Peyer's patch (tissue), 4 donors: ENCODE results near the gene MCF2L. TPM values are rescaled to one million over a fixed set of nuclear protein-coding genes. Genes with fewer than 3 reads are reported as not detected.

Experiments used
- DNase-seq, 3 donors: peaks; one replicate each; pipeline ENCODE4 v3.0.0-alpha.2; 2017 to 2019
- H3K27ac ChIP-seq, 4 donors: fragments of 200-600 bp; sonication (generic); one replicate each; pipeline ENCODE4 v1.5.1; 2016 to 2019
- H3K27me3 ChIP-seq, 2 donors: fragments of 200-600 bp; sonication (generic); one replicate each; pipeline ENCODE4 v1.5.1; 2019
- H3K36me3 ChIP-seq, 3 donors: fragments of 200-600 bp; sonication (generic); one replicate each; pipeline ENCODE4 v1.5.1; 2016 to 2019
- H3K4me1 ChIP-seq, 4 donors: fragments of 200-600 bp; sonication (generic); one replicate each; pipeline ENCODE4 v1.5.1; 2016 to 2019
- H3K4me3 ChIP-seq, 4 donors: fragments of 200-600 bp; sonication (generic); 1 replicate in 3 of 4; 2 replicates in 1 of 4; pipeline ENCODE4 v1.5.1; 2016 to 2019; ENCODE audit warnings: mild to moderate bottlenecking in 1 of 4
- H3K9me3 ChIP-seq, 4 donors: fragments of 200-600 bp; sonication (generic); one replicate each; pipeline ENCODE4 v1.5.1; 2016 to 2019; ENCODE audit warnings: mild to moderate bottlenecking in 1 of 4
- POLR2A ChIP-seq, 2 donors: fragments of 450-650 bp; IDR thresholded peaks; one replicate each; pipeline ENCODE4 v1.5.1; 2017; ENCODE audit warnings: antibody characterized with exemption in 2 of 2, mild to moderate bottlenecking in 2 of 2, moderate library complexity in 2 of 2
- total RNA-seq, 4 donors: library from RNA; depleted of rRNA; stranded (reverse); fragments of >200 nt; gene quantifications; one replicate each; pipeline ENCODE4 v1.1.0, GENCODE V29; 2016
- TF ChIP-seq, protein P1 (sequence below), 6 experiments: fragments of 450-650 bp in 4 of 6; fragments of 200-600 bp in 2 of 6; sonication (generic) in 1 of 6; IDR thresholded peaks; one replicate each; pipeline ENCODE4 v1.5.1; 2017 to 2019; ENCODE audit warnings: antibody characterized with exemption in 6 of 6, mild to moderate bottlenecking in 3 of 6, moderate library complexity in 1 of 6

MCF2L gene
- total RNA-seq, 4 donors from 2014 or later: 81.4 to 165 (median 149) TPM

DNA sequence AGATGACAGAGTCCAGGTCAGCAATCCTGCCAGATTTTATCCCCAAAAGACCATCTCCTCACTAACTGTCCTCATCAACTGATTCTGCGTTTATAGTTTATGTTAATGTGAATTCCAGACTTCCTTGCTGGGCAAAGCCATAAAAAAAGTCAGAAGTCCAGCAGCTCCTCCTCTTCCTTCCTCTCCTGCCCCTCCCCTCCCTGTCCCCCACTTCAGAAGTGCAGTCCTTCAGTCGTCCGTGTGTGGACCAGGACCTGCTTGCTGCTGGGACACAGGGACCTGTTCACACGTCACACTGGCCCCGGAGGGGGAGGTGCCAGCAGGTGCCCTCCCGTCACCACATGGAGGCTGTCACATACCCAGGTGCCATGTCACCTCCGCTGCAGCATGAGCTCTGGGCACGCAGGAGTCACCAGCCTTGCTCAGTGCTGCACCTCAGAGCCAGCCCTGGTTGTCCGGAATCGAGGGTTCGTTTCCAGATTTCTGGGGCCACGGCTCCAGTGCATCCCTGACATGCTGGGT, 4.0 kb upstream of the MCF2L start:
- peak in 1 of 3 donors; percentile 49 for DNase-seq

DNA sequence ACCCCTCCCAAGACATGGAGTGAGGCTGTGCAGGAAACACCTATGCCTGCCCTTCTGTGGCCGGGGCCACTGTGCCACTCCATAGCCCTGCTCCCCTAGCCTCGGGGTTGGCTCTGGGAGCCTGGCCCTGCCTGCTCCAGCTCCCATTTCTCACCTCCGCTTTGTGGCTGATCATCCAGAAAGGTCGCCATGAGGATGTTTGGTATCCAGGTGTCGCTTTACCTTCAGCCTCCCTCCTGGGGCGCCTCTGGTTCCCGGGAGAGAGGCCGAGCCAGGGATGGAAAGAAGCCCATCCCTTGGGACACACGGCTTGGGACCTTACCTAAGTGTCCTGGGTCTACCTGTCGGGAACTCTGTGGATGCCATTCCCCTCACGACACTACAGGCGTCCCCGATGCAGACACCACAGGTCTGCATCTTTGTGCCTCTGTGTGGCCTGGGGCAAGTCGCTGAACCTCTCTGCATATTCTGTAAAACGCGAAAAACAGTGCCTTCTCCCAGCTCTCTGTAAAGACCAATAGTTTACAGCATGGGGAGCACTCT, 3.4 kb upstream of the MCF2L start:
- H3K27me3 ChIP-seq: no peaks in the 10 kb centered on the region
- no peak overlapping the region for H3K27ac ChIP-seq
- H3K4me1 ChIP-seq: peaks cover 0 to 17% (median 3%) of the 10 kb centered on the region in 4 donors
- H3K36me3 ChIP-seq: no peaks in the 10 kb centered on the region
- no peak for DNase-seq
- TF ChIP-seq, protein P1, sequence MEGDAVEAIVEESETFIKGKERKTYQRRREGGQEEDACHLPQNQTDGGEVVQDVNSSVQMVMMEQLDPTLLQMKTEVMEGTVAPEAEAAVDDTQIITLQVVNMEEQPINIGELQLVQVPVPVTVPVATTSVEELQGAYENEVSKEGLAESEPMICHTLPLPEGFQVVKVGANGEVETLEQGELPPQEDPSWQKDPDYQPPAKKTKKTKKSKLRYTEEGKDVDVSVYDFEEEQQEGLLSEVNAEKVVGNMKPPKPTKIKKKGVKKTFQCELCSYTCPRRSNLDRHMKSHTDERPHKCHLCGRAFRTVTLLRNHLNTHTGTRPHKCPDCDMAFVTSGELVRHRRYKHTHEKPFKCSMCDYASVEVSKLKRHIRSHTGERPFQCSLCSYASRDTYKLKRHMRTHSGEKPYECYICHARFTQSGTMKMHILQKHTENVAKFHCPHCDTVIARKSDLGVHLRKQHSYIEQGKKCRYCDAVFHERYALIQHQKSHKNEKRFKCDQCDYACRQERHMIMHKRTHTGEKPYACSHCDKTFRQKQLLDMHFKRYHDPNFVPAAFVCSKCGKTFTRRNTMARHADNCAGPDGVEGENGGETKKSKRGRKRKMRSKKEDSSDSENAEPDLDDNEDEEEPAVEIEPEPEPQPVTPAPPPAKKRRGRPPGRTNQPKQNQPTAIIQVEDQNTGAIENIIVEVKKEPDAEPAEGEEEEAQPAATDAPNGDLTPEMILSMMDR (IDR thresholded peaks at IDR 0.05): no peak
- no peak for TF ChIP-seq POLR2A (IDR thresholded peaks at IDR 0.05)
- no peak overlapping the region for H3K4me3 ChIP-seq
- H3K9me3 ChIP-seq: no peaks in the 10 kb centered on the region

More for the DNA sequence above, 4.0 kb upstream of the MCF2L start:
- H3K4me1 ChIP-seq: peaks cover 0 to 17% (median 3%) of the 10 kb centered on the region in 4 donors
- no peak overlapping the region for H3K27ac ChIP-seq
- no peaks in the 10 kb centered on the region for H3K9me3 ChIP-seq
- H3K27me3 ChIP-seq: no peaks in the 10 kb centered on the region
- H3K36me3 ChIP-seq: no peaks in the 10 kb centered on the region
- H3K4me3 ChIP-seq: no peak overlapping the region
- no peak for TF ChIP-seq POLR2A (IDR thresholded peaks at IDR 0.05)
- TF ChIP-seq, protein P1 (IDR thresholded peaks at IDR 0.05): no peak

DNA sequence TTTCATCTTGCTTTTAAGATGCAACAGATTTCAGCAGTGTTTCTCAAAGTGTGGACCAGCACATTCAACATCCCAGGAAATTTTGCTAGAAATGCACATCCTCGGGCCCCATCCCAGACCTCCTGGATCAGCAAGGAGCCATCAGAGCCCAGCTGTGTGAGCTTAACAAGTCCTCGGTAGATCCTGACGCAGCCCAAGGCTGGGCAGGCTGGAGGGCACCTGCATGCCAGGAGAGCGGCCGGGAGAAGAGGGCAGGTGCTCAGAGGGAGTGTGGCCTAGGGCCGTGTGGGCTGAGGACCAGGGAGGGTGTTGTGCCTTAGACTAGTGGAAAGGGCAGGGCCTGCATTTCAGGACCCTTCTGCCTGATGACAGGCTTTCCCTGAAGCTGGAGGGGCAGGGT, 2.2 kb upstream of the MCF2L start:
- DNase-seq: peak in 1 of 3 donors; percentile 41
- Histone ChIP-seq H3K36me3 (no peaks in the 10 kb centered on the region), H3K27me3 (no peaks in the 10 kb centered on the region), H3K9me3 (no peaks in the 10 kb centered on the region), H3K4me3 (no peak overlapping the region), H3K27ac (no peak overlapping the region), H3K4me1 (peaks cover 0 to 17% (median 3%) of the 10 kb centered on the region in 4 donors)
- no peak for TF ChIP-seq POLR2A (IDR thresholded peaks at IDR 0.05)
- TF ChIP-seq, protein P1 (IDR thresholded peaks at IDR 0.05): no peak

DNA sequence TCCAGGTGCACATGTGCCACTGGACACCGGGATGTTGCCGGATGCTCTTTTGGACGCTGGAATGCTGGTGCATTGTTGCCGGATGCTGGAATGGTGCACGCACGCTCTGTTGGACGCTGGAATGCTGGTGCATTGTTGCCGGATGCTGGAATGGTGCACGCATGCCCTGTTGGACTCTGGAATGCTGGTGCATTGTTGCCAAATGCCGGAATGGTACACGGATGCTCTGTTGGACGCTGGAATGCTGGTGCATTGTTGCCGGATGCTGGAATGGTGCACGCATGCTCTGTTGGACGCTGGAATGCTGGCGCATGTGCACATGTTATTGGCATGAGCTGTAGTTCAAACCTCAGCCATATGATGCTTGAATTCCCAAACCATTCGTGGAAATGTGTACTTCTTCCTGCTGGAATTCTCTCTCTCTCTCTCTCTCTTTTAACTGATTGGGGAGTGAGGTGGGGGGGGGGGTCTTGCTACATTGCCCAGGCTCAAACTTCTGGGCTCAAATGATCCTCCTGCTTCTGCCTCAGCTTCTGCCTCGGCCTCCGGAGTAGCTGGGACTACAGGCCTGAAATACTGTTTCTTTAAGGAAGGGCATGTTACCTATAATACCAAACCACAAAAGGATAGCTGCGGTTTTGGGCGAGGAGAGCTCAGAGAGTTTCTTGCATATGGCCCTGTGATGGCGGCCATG, 1.2 kb upstream of the MCF2L start:
- Histone ChIP-seq H3K4me3 (peak overlapping the region; percentile 45 to 65 (median 61)), H3K4me1 (peaks cover 0 to 17% (median 3%) of the 10 kb centered on the region in 4 donors), H3K36me3 (no peaks in the 10 kb centered on the region), H3K27ac (peak overlapping the region in 3 of 4 donors; percentile 57 to 75 (median 70)), H3K9me3 (no peaks in the 10 kb centered on the region), H3K27me3 (no peaks in the 10 kb centered on the region)
- TF ChIP-seq, protein P1 (IDR thresholded peaks at IDR 0.05): no peak
- DNase-seq: no peak

DNA sequence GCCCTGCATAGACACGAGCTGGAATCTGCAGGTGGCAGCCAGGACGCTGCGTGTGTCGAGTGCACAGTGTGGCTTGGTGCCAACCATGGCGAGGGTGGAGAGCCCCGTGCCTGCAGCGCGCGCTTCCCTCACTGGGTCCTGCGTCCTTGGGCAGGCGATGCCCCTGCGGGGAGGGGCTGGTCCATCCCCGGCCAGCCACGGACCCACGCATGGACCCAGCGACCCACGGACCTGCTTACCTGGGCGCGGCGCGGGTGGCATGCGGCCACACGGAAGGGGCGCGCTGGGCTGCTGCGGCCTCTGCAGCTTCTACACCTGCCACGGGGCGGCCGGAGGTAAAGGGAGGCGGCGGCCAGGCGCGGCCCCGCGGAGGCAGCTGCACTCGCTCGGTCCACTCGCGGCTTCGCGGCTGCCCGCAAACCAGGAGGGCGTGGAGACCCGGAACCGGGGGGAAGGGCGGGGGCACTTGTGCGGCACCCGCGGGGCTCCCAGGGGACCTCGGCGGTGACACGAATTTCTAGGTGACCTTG, 569 bp upstream of the MCF2L start:
- H3K27me3 ChIP-seq: no peaks in the 10 kb centered on the region
- no peak for TF ChIP-seq POLR2A (IDR thresholded peaks at IDR 0.05)
- TF ChIP-seq, protein P1 (IDR thresholded peaks at IDR 0.05): peak in 3 of 6 experiments; percentile 45 to 49 (median 49)

More for the DNA sequence above, 569 bp upstream of the MCF2L start:
- Histone ChIP-seq H3K4me3 (peak overlapping the region; percentile 45 to 65 (median 61)), H3K27ac (peak overlapping the region; percentile 34 to 75 (median 64)), H3K9me3 (no peaks in the 10 kb centered on the region), H3K36me3 (no peaks in the 10 kb centered on the region), H3K4me1 (peaks cover 0 to 17% (median 3%) of the 10 kb centered on the region in 4 donors)
- DNase-seq: peak; percentile 41 to 83 (median 64)
